Measurements from ENCODE around the gene RNF169. TPM values are rescaled to one million over a fixed set of nuclear protein-coding genes. Genes with fewer than 3 reads are reported as not detected.
A peak's percentile ranks its signal among the peaks of the same experiment; 100 is the strongest.

The RNF169 gene
- total and polyA plus RNA-seq, 2 of the 4 experiments (the other 2 are of a cell fraction), result 3.6 to 23.3 TPM

DNA sequence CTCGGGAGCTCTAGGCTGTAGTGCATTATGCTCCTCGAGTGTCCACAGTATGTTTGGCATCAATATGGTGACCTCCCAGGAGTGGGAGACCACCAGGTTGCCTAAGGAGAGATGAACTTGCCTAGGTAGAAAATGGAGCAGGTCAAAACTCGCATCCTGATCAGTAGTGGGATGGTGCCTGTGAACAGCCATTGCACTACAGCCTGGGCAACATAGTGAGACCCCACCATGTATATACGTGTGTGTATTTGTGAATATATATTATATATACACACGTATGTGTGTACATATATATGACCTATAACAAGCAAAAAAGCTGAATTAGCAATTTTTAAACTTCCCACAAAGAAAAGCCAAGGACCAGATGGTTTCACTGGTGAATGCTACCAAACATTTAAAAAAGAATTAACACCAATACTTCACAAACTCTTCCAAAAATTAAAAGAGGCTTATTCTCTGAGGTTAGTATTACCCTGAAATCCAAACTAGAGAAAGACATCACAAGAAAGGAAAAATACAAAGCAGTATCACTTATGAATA, 97.4 kb downstream of the RNF169 start:
- Histone ChIP-seq H3K4me2 (ENCODE audit: low read depth, low read length) (no peak overlapping the region), H3K79me1 (ENCODE audit: low read depth in 1 of 2, low read length in 2 of 2) (peaks cover 8 to 17% of the 10 kb centered on the region in 2 experiments; a peak in 3 of 4 replicates), H3K4me3 (ENCODE audit: insufficient read depth, low read depth, low read length) (no peak overlapping the region), H3K23ac (ENCODE audit: low read depth, low read length) (no peak overlapping the region), H2BK5ac (ENCODE audit: low read depth, low read length, poor library complexity, severe bottlenecking) (no peak overlapping the region), H3K56ac (ENCODE audit: extremely low read depth, insufficient read depth, low read length) (no peak overlapping the region), H3K27ac (ENCODE audit: insufficient read depth, low read length) (no peak overlapping the region), H3K9me1 (ENCODE audit: insufficient read depth, low read length) (peaks cover 33% of the 10 kb centered on the region), H2BK15ac (ENCODE audit: low read depth, low read length) (no peak overlapping the region), H3K4me1 (ENCODE audit: control insufficient read depth, insufficient read depth, low read length) (peaks cover 12% of the 10 kb centered on the region), H2AFZ (replicated peaks; ENCODE audit: low read length, poor library complexity) (no peak overlapping the region), H3K9ac (ENCODE audit: low read depth, low read length) (no peak overlapping the region), H3K9me3 (ENCODE audit: control insufficient read depth, insufficient read depth, low read length) (no peaks in the 10 kb centered on the region), H2AK5ac (ENCODE audit: low read depth, low read length) (no peak overlapping the region), H2AK9ac (replicated peaks; ENCODE audit: low read depth, low read length, poor library complexity) (no peak overlapping the region), H3K4ac (ENCODE audit: low read depth, low read length) (no peak overlapping the region), H4K20me1 (ENCODE audit: insufficient read depth, low read length) (peaks cover 8% of the 10 kb centered on the region; the same call in 1 of the 2 replicates), H3K18ac (ENCODE audit: low read depth, low read length) (no peak overlapping the region), H3K36me3 (ENCODE audit: control insufficient read depth, insufficient read depth, low read length) (peaks cover 38% of the 10 kb centered on the region), H2BK20ac (ENCODE audit: low read depth, low read length) (no peak overlapping the region), H3K14ac (replicated peaks; ENCODE audit: low read depth, low read length) (no peak overlapping the region), H4K91ac (ENCODE audit: insufficient read depth, low read depth, low read length) (no peak overlapping the region), H2BK120ac (ENCODE audit: low read depth, low read length) (no peak overlapping the region), H3K27me3 (ENCODE audit: control insufficient read depth, insufficient read depth, low read length) (no peaks in the 10 kb centered on the region), H4K8ac (ENCODE audit: low read depth in 2 of 2, low read length in 2 of 2) (no peak overlapping the region), H4K5ac (ENCODE audit: low read depth, low read length) (no peak overlapping the region)
- dilution Hi-C loops (cut with HindIII; ENCODE audit: low sequenced_read_pairs, unreplicated experiment) (no loop called here), intact Hi-C loops (cut with micrococcal nuclease) (no loop called here), in situ Hi-C loops (cut with MboI; ENCODE audit: low sequenced_read_pairs) (no loop called here)
- DNase-seq (no peak), ATAC-seq (ENCODE audit: low read depth) (no peak)
- POLR2A ChIA-PET (ENCODE audit: unreplicated experiment), result no interaction called here
- 81% methylated on average over 2 of the region's 5 CpGs; no CpG with 5 or more reads in 1 of the 2 experiments for WGBS, 2 experiments (ENCODE audit: extremely low coverage in 2 of 2, insufficient read length in 1 of 2)
- CTCF ChIA-PET, result no interaction called here
- TF ChIP-seq NFE2L2 (IDR thresholded peaks at IDR 0.05; ENCODE audit: low read depth, low read length) (no peak), MAFK (IDR thresholded peaks at IDR 0.05; ENCODE audit: low read depth, low read length) (peak; percentile 90), BHLHE40 (IDR thresholded peaks at IDR 0.05; ENCODE audit: low read depth, low read length) (no peak), CEBPB (IDR thresholded peaks at IDR 0.05; ENCODE audit: low read depth, low read length) (no peak)
- BruUV-seq (replicated peaks), result no TSS peak
